H1 (cell line): ENCODE data around the gene BPHL. TPM values are rescaled to one million over a fixed set of nuclear protein-coding genes. Genes with fewer than 3 reads are reported as not detected.

Experiments used
- CTCF ChIA-PET: fragments of 300-600 bp; sonication (Branson Sonifier 250); formaldehyde crosslinking; loops from one replicate; lab custom pipeline; 2021; ENCODE audit not compliant: partially characterized antibody; lab: Charles Lee
- POLR2A ChIA-PET: fragments of 300-600 bp; sonication (Branson Sonifier 250); formaldehyde crosslinking; loops from one replicate; lab custom pipeline; 2021; ENCODE audit warnings: inconsistent platforms; ENCODE audit not compliant: partially characterized antibody; lab: Charles Lee
- DNase-seq, 2 experiments: peaks; one replicate each; pipeline versions ENCODE4 v3.0.0 to v3.0.0-alpha.2; 2010 to 2022; ENCODE audit warnings: low spot score in 2 of 2, low read depth in 1 of 2, mixed read lengths in 1 of 2
- FAIRE-seq: peaks from 2 replicates; lab custom pipeline; 2011; peaks lifted over from hg19 to GRCh38; lab: Jason Lieb, UNC
- H2AFZ ChIP-seq: 2 replicates; pipeline ENCODE4 v1.8.1; 2012; ENCODE audit warnings: low read length, inconsistent platforms
- H2AK5ac ChIP-seq: 2 replicates; pipeline ENCODE4 v1.6.1; 2013; ENCODE audit warnings: low read depth, low read length
- H2BK120ac ChIP-seq: replicated peaks from 2 replicates; pipeline ENCODE3; 2013; ENCODE audit warnings: low read depth, low read length, inconsistent platforms
- H2BK12ac ChIP-seq: 2 replicates; pipeline ENCODE4 v1.6.1; 2013; ENCODE audit warnings: low read depth, low read length
- H2BK15ac ChIP-seq: 2 replicates; pipeline ENCODE4 v1.6.1; 2013; ENCODE audit warnings: low read length
- H2BK20ac ChIP-seq: 2 replicates; pipeline ENCODE4 v1.6.1; 2013; ENCODE audit warnings: low read length
- H2BK5ac ChIP-seq: 2 replicates; pipeline ENCODE4 v1.6.1; 2013; ENCODE audit warnings: low read depth, low read length
- H3K14ac ChIP-seq: 2 replicates; pipeline ENCODE4 v1.6.1; 2013; ENCODE audit warnings: inconsistent platforms; ENCODE audit not compliant: insufficient read length
- H3K18ac ChIP-seq: 2 replicates; pipeline ENCODE4 v1.6.1; 2013; ENCODE audit warnings: low read length; ENCODE audit errors: extremely low read depth
- H3K23ac ChIP-seq: 2 replicates; pipeline ENCODE4 v1.6.1; 2013; ENCODE audit warnings: inconsistent platforms; ENCODE audit not compliant: insufficient read length
- H3K23me2 ChIP-seq: 2 replicates; pipeline ENCODE4 v1.6.1; 2013; ENCODE audit warnings: low read depth, low read length
- H3K27ac ChIP-seq: 2 replicates; pipeline ENCODE4 v1.6.1; 2011; ENCODE audit warnings: low read depth, low read length, inconsistent platforms
- H3K27me3 ChIP-seq, 4 experiments: replicated peaks in 1 of 4; 1 replicate in 1 of 4; 2 replicates in 3 of 4; pipeline versions ENCODE4 v1.6.1 to v1.8.1; 2011 to 2013; ENCODE audit warnings: low read length in 3 of 4, mild to moderate bottlenecking in 3 of 4, inconsistent platforms in 2 of 4, mixed read lengths in 2 of 4, moderate library complexity in 1 of 4; ENCODE audit not compliant: control insufficient read depth in 3 of 4, insufficient read depth in 3 of 4; ENCODE audit errors: extremely low read depth in 1 of 4
- H3K36me3 ChIP-seq, 4 experiments: 2 replicates each; pipeline versions ENCODE4 v1.6.1 to v1.8.1; 2011 to 2013; ENCODE audit warnings: mild to moderate bottlenecking in 4 of 4, low read length in 3 of 4, moderate library complexity in 2 of 4, control low read depth in 1 of 4, inconsistent platforms in 1 of 4; ENCODE audit not compliant: insufficient read depth in 4 of 4, control insufficient read depth in 2 of 4
- H3K4ac ChIP-seq: replicated peaks from 2 replicates; pipeline ENCODE3; 2013; ENCODE audit warnings: low read length, low read depth, mixed read lengths, inconsistent platforms; ENCODE audit not compliant: insufficient read length
- H3K4me1 ChIP-seq, 4 experiments: replicated peaks in 1 of 4; 1 replicate in 1 of 4; 2 replicates in 3 of 4; pipeline versions ENCODE4 v1.6.1 to v1.8.1; 2011 to 2013; ENCODE audit warnings: low read length in 3 of 4, inconsistent platforms in 2 of 4, mixed read lengths in 1 of 4; ENCODE audit not compliant: insufficient read depth in 4 of 4, control insufficient read depth in 3 of 4
- H3K4me2 ChIP-seq, 2 experiments: 2 replicates each; pipeline versions ENCODE4 v1.6.1 to v1.8.1; 2011 to 2013; ENCODE audit warnings: low read depth in 2 of 2, low read length in 2 of 2, control low read depth in 1 of 2, inconsistent platforms in 1 of 2, mild to moderate bottlenecking in 1 of 2; ENCODE audit not compliant: insufficient read depth in 1 of 2
- H3K4me3 ChIP-seq, 4 experiments: fragments of 200-600, 300-600 bp in 1 of 4; sonication (generic), shearing (Covaris generic), sonication (Bioruptor Twin) in 1 of 4; 2 replicates each; pipeline versions ENCODE4 v1.5.1 to v1.8.1; 2011 to 2016; ENCODE audit warnings: low read length in 4 of 4, low read depth in 3 of 4, control low read depth in 2 of 4, inconsistent platforms in 2 of 4, mild to moderate bottlenecking in 2 of 4, mixed read lengths in 1 of 4, moderate library complexity in 1 of 4; ENCODE audit not compliant: insufficient read depth in 2 of 4; ENCODE audit errors: extremely low read depth in 1 of 4
- H3K56ac ChIP-seq: replicated peaks from 2 replicates; pipeline ENCODE3; 2013; ENCODE audit warnings: low read depth, mild to moderate bottlenecking, mixed read lengths, low read length, inconsistent platforms; ENCODE audit not compliant: insufficient read length
- H3K79me1 ChIP-seq: 2 replicates; pipeline ENCODE4 v1.6.1; 2013; ENCODE audit warnings: low read depth, low read length, control low read depth
- H3K79me2 ChIP-seq, 2 experiments: 2 replicates each; pipeline versions ENCODE4 v1.6.1 to v1.8.1; 2012 to 2013; ENCODE audit warnings: low read length in 2 of 2, mild to moderate bottlenecking in 2 of 2, inconsistent platforms in 1 of 2; ENCODE audit not compliant: insufficient read depth in 2 of 2, control insufficient read depth in 1 of 2
- H3K9ac ChIP-seq, 4 experiments: replicated peaks in 1 of 4; 1 replicate in 1 of 4; 2 replicates in 3 of 4; pipeline versions ENCODE4 v1.6.1 to v1.8.1; 2011 to 2013; ENCODE audit warnings: low read depth in 3 of 4, low read length in 3 of 4, control low read depth in 2 of 4, mild to moderate bottlenecking in 2 of 4, moderate library complexity in 2 of 4, inconsistent platforms in 1 of 4; ENCODE audit errors: extremely low read depth in 1 of 4
- H3K9me3 ChIP-seq, 2 experiments: 2 replicates each; pipeline versions ENCODE4 v1.6.1 to v1.8.1; 2012 to 2013; ENCODE audit warnings: mild to moderate bottlenecking in 2 of 2, moderate library complexity in 2 of 2, control low read depth in 1 of 2, inconsistent platforms in 1 of 2, low read depth in 1 of 2, low read length in 1 of 2, mixed read lengths in 1 of 2; ENCODE audit not compliant: insufficient read depth in 2 of 2
- H4K20me1 ChIP-seq, 2 experiments: replicated peaks in 1 of 2; 2 replicates each; pipeline versions ENCODE3 to v1.8.1; 2011 to 2013; ENCODE audit warnings: inconsistent platforms in 2 of 2, low read length in 2 of 2, mild to moderate bottlenecking in 1 of 2; ENCODE audit not compliant: insufficient read depth in 2 of 2, control insufficient read depth in 1 of 2
- H4K5ac ChIP-seq: 2 replicates; pipeline ENCODE4 v1.6.1; 2013; ENCODE audit warnings: low read length, low read depth, mixed read lengths, inconsistent platforms; ENCODE audit not compliant: insufficient read length
- H4K8ac ChIP-seq: 2 replicates; pipeline ENCODE4 v1.8.0; 2013; ENCODE audit warnings: mild to moderate bottlenecking, moderate library complexity, low read length, inconsistent platforms; ENCODE audit not compliant: insufficient read depth; ENCODE audit errors: extremely low read depth
- H4K91ac ChIP-seq: replicated peaks from 2 replicates; pipeline ENCODE3; 2013; ENCODE audit warnings: low read length, mixed read lengths, inconsistent platforms; ENCODE audit not compliant: insufficient read length
- BCL11A ChIP-seq, 2 experiments: IDR thresholded peaks; one replicate each; pipeline ENCODE4 v1.6.1; 2011; ENCODE audit warnings: low read depth in 2 of 2, low read length in 2 of 2, mild to moderate bottlenecking in 2 of 2
- CTCF ChIP-seq, 3 experiments: IDR thresholded peaks; 1 replicate in 2 of 3; 2 replicates in 1 of 3; pipeline versions ENCODE4 v1.5.1 to v1.6.1; 2011; ENCODE audit warnings: low read length in 3 of 3, mild to moderate bottlenecking in 3 of 3, inconsistent platforms in 2 of 3, low read depth in 1 of 3, moderate library complexity in 1 of 3; ENCODE audit not compliant: insufficient read depth in 1 of 3; ENCODE audit errors: control extremely low read depth in 1 of 3
- E2F6 ChIP-seq: IDR thresholded peaks from 2 replicates; pipeline ENCODE4 v1.6.1; 2012; ENCODE audit warnings: inconsistent platforms
- EZH2 ChIP-seq: fragments of 200-600 bp; sonication (generic); IDR thresholded peaks from 2 replicates; pipeline ENCODE4 v1.7.1; 2012; ENCODE audit warnings: low read depth, mild to moderate bottlenecking, moderate library complexity, low read length, inconsistent platforms; ENCODE audit not compliant: severe bottlenecking
- HDAC2 ChIP-seq, 2 experiments: fragments of 300-600 bp in 1 of 2; sonication (generic) in 1 of 2; IDR thresholded peaks; 2 replicates each; pipeline ENCODE4 v1.6.1; 2011 to 2012; ENCODE audit warnings: low read depth in 2 of 2, low read length in 2 of 2, mild to moderate bottlenecking in 2 of 2, moderate library complexity in 2 of 2, borderline replicate concordance in 1 of 2, inconsistent platforms in 1 of 2
- SP1 ChIP-seq: IDR thresholded peaks from 2 replicates; pipeline ENCODE4 v1.6.1; 2011; ENCODE audit warnings: low read depth, low read length
- SRF ChIP-seq: IDR thresholded peaks from 2 replicates; pipeline ENCODE4 v1.6.1; 2011; ENCODE audit warnings: mild to moderate bottlenecking, low read depth, low read length, moderate library complexity
- USF2 ChIP-seq: IDR thresholded peaks from 2 replicates; pipeline ENCODE4 v1.6.1; 2011; ENCODE audit warnings: low read length, improper control_type of control experiment
- ZNF274 ChIP-seq: IDR thresholded peaks from 2 replicates; pipeline ENCODE4 v1.7.0; 2012; ENCODE audit warnings: low read length, borderline replicate concordance; ENCODE audit errors: extremely low read depth
- WGBS, 2 experiments: shearing (Covaris generic) in 1 of 2; methylation state at CpG; one replicate each; pipeline versions ENCODE4 v1.1.6 to v1.1.7; 2013 to 2015; ENCODE audit warnings: low lambda C conversion rate in 2 of 2, mixed read lengths in 2 of 2, inconsistent platforms in 1 of 2, low coverage in 1 of 2, missing lambda C conversion rate in 1 of 2; ENCODE audit not compliant: insufficient replicate concordance in 2 of 2, insufficient coverage in 1 of 2, insufficient read length in 1 of 2; ENCODE audit errors: extremely low coverage in 1 of 2, missing lambda C conversion rate in 1 of 2; 5-methylcytosine and 5-hydroxymethylcytosine counted together
- polyA plus RNA-seq, 7 experiments: library from polyadenylated mRNA; depleted of rRNA in 3 of 7; stranded (reverse) in 5 of 7; unstranded in 2 of 7; fragments of >200 nt in 5 of 7; fragments of 200-250 nt in 2 of 7; gene quantifications; 1 replicate in 5 of 7; 2 replicates in 1 of 7; 4 replicates in 1 of 7; pipeline versions ENCODE4 v1.2.1 to v1.2.3, GENCODE V29; 2011 to 2013; ENCODE audit warnings: missing spikeins in 2 of 7, mixed read lengths in 2 of 7
- total RNA-seq: library from RNA; stranded (reverse); fragmentation: NEBNext Ultra II Directional; extraction: Animal tissue kit (Norgen Biotek cat#: 25700); gene quantifications from 2 replicates; pipeline ENCODE4 v1.2.1, GENCODE V29; 2021

The BPHL gene
- total and polyA plus RNA-seq, 2 of the 8 experiments (the other 6 are each of a cell fraction or from before 2014, with no cell fraction given) = 24.4 to 36.4 TPM

- Histone ChIP-seq H2AFZ (no peak overlapping the region), H3K4me2 (no peak overlapping the region), H4K8ac (no peak overlapping the region), H3K4me3 (peak overlapping the region in 1 of 4 experiments; percentile 38; a peak in 1 of 8 replicates), H3K79me1 (no peaks in the 10 kb centered on the region; the same call in 1 of the 2 replicates), H3K9me3 (peaks cover 49 to 53% of the 10 kb centered on the region in 2 experiments), H3K4ac (no peak overlapping the region), H3K27me3 (no peaks in the 10 kb centered on the region), H3K4me1 (no peaks in the 10 kb centered on the region), H4K20me1 (no peaks in the 10 kb centered on the region), H3K36me3 (peaks cover 15 to 72% (median 52%) of the 10 kb centered on the region in 4 experiments), H3K23me2 (no peaks in the 10 kb centered on the region), H3K18ac (no peak overlapping the region), H3K14ac (no peak overlapping the region), H3K79me2 (no peaks in the 10 kb centered on the region), H2BK5ac (no peak overlapping the region), H2BK15ac (no peak overlapping the region), H3K9ac (no peak overlapping the region), H2BK12ac (no peak overlapping the region), H2BK120ac (no peak overlapping the region), H2BK20ac (no peak overlapping the region), H3K23ac (no peak overlapping the region), H3K56ac (no peak overlapping the region), H2AK5ac (no peak overlapping the region), H4K5ac (no peak overlapping the region), H3K27ac (no peak overlapping the region), H4K91ac (no peak overlapping the region)
- DNase-seq (no peak), FAIRE-seq (no peak)
- ChIA-PET CTCF (interaction anchor here (1.2 kb wide), 1 partner anchor 19 kb away, joined by 3 read pairs; no protein-coding TSS in a partner anchor), POLR2A (interaction anchor here (2.2 kb wide), 1 partner anchor 13 kb away, joined by 7 read pairs; no protein-coding TSS in a partner anchor)
- 91% methylated on average over 4 of the region's 4 CpGs; no CpG with 5 or more reads in 1 of the 2 experiments for WGBS, 2 experiments
- no peak for TF ChIP-seq USF2
- no peak for TF ChIP-seq ZNF274
- TF ChIP-seq E2F6 = no peak
- TF ChIP-seq SRF = no peak
- TF ChIP-seq SP1 = no peak
- TF ChIP-seq BCL11A (IDR thresholded peaks at IDR 0.05; ENCODE audit: low read depth in 2 of 2, low read length in 2 of 2) = no peak
- TF ChIP-seq CTCF (IDR thresholded peaks at IDR 0.05; ENCODE audit: control extremely low read depth in 1 of 3, insufficient read depth in 1 of 3, low read depth in 1 of 3, low read length in 3 of 3) = no peak
- TF ChIP-seq EZH2 = no peak
- no peak for TF ChIP-seq HDAC2 (IDR thresholded peaks at IDR 0.05; ENCODE audit: borderline replicate concordance in 1 of 2, low read depth in 2 of 2, low read length in 2 of 2)
Measured at GRCh38 chr6:3088446-3088845, 30.1 kb upstream of the BPHL start.
